H9 (cell line): ENCODE measurements around the gene INPP5A. TPM values are rescaled to one million over a fixed set of nuclear protein-coding genes. Genes with fewer than 3 reads are reported as not detected.

ENCODE experiments used
- DNase-seq: peaks from one replicate; pipeline ENCODE4 v3.0.0-alpha.2; 2017
- H2AFZ ChIP-seq: one replicate; pipeline ENCODE4 v1.6.1; 2013; ENCODE audit warnings: mild to moderate bottlenecking, low read length, control low read depth, moderate library complexity
- H2AK5ac ChIP-seq: 2 replicates; pipeline ENCODE4 v1.6.1; 2013; ENCODE audit warnings: low read length, control low read depth, mixed read lengths; ENCODE audit not compliant: insufficient read length
- H2BK120ac ChIP-seq: one replicate; pipeline ENCODE4 v1.6.1; 2013; ENCODE audit warnings: low read depth, mild to moderate bottlenecking, low read length, control low read depth, inconsistent platforms; ENCODE audit not compliant: poor library complexity, severe bottlenecking
- H2BK12ac ChIP-seq: 2 replicates; pipeline ENCODE4 v1.6.1; 2013; ENCODE audit warnings: low read length, control low read depth, mixed read lengths, low read depth; ENCODE audit not compliant: insufficient read length
- H2BK15ac ChIP-seq: 2 replicates; pipeline ENCODE4 v1.6.1; 2013; ENCODE audit warnings: low read depth, low read length, control low read depth
- H2BK20ac ChIP-seq: one replicate; pipeline ENCODE4 v1.6.1; 2013; ENCODE audit warnings: low read depth, mild to moderate bottlenecking, low read length, control low read depth, inconsistent platforms; ENCODE audit not compliant: poor library complexity, severe bottlenecking
- H2BK5ac ChIP-seq: 2 replicates; pipeline ENCODE4 v1.6.1; 2013; ENCODE audit warnings: low read length, control low read depth, mixed read lengths; ENCODE audit not compliant: insufficient read length
- H3K14ac ChIP-seq: 2 replicates; pipeline ENCODE4 v1.6.1; 2013; ENCODE audit warnings: low read length, control low read depth; ENCODE audit not compliant: insufficient read depth
- H3K18ac ChIP-seq: 2 replicates; pipeline ENCODE4 v1.6.1; 2013; ENCODE audit warnings: low read depth, mild to moderate bottlenecking, mixed read lengths, low read length, control low read depth; ENCODE audit not compliant: insufficient read length
- H3K23ac ChIP-seq: 2 replicates; pipeline ENCODE4 v1.6.1; 2013; ENCODE audit warnings: low read length, control low read depth, mixed read lengths, low read depth; ENCODE audit not compliant: insufficient read length
- H3K23me2 ChIP-seq: 2 replicates; pipeline ENCODE4 v1.6.1; 2013; ENCODE audit warnings: low read depth, mild to moderate bottlenecking, mixed read lengths, low read length, control low read depth; ENCODE audit not compliant: insufficient read length, poor library complexity, severe bottlenecking
- H3K27ac ChIP-seq: 2 replicates; pipeline ENCODE4 v1.5.1; 2013; ENCODE audit warnings: low read length, control low read depth, mixed read lengths, low read depth; ENCODE audit not compliant: insufficient read length
- H3K27me3 ChIP-seq: 2 replicates; pipeline ENCODE4 v1.6.1; 2013; ENCODE audit warnings: low read length, control low read depth, inconsistent platforms; ENCODE audit not compliant: insufficient read depth
- H3K4ac ChIP-seq: 2 replicates; pipeline ENCODE4 v1.6.1; 2013; ENCODE audit warnings: low read depth, mild to moderate bottlenecking, control low read depth, inconsistent platforms, low read length, moderate library complexity
- H3K4me1 ChIP-seq: 2 replicates; pipeline ENCODE4 v1.6.1; 2013; ENCODE audit warnings: low read length, control low read depth, inconsistent platforms; ENCODE audit not compliant: insufficient read depth
- H3K4me2 ChIP-seq: 2 replicates; pipeline ENCODE4 v1.6.1; 2013; ENCODE audit warnings: low read length, control low read depth, mixed read lengths; ENCODE audit not compliant: insufficient read length, insufficient read depth
- H3K56ac ChIP-seq: 2 replicates; pipeline ENCODE4 v1.6.1; 2013; ENCODE audit warnings: low read depth, mild to moderate bottlenecking, mixed read lengths, low read length, control low read depth; ENCODE audit not compliant: insufficient read length
- H3K79me1 ChIP-seq: 2 replicates; pipeline ENCODE4 v1.6.1; 2013; ENCODE audit warnings: low read depth, mild to moderate bottlenecking, moderate library complexity, low read length, control low read depth, inconsistent platforms; ENCODE audit not compliant: insufficient read depth, poor library complexity, severe bottlenecking
- H3K79me2 ChIP-seq: 2 replicates; pipeline ENCODE4 v1.6.1; 2013; ENCODE audit warnings: low read length, control low read depth, inconsistent platforms; ENCODE audit not compliant: insufficient read depth
- H3K9ac ChIP-seq: 2 replicates; pipeline ENCODE4 v1.6.1; 2013; ENCODE audit warnings: low read length, control low read depth, mixed read lengths; ENCODE audit not compliant: insufficient read length; ENCODE audit errors: extremely low read depth
- H3K9me3 ChIP-seq: one replicate; pipeline ENCODE4 v1.6.1; 2013; ENCODE audit warnings: low read depth, low read length, inconsistent platforms; ENCODE audit not compliant: control insufficient read depth
- H3T11ph ChIP-seq: one replicate; pipeline ENCODE4 v1.6.1; 2013; ENCODE audit warnings: mild to moderate bottlenecking, low read length, control low read depth, inconsistent platforms
- H4K20me1 ChIP-seq: one replicate; pipeline ENCODE4 v1.6.1; 2013; ENCODE audit not compliant: control insufficient read depth, insufficient read length, insufficient read depth
- H4K5ac ChIP-seq: 2 replicates; pipeline ENCODE4 v1.6.1; 2013; ENCODE audit warnings: low read depth, mild to moderate bottlenecking, mixed read lengths, low read length, control low read depth; ENCODE audit not compliant: insufficient read length
- H4K8ac ChIP-seq: replicated peaks from 2 replicates; pipeline ENCODE4 v1.6.1; 2013; ENCODE audit warnings: low read length, control low read depth, mixed read lengths, low read depth; ENCODE audit not compliant: insufficient read length
- H4K91ac ChIP-seq: 2 replicates; pipeline ENCODE4 v1.6.1; 2013; ENCODE audit warnings: low read depth, mild to moderate bottlenecking, moderate library complexity, mixed read lengths, low read length, control low read depth; ENCODE audit not compliant: insufficient read length
- H3K27ac Mint-ChIP-seq, 3 experiments: 2 replicates in 2 of 3; 3 replicates in 1 of 3; pipeline ENCODE4 v1.8.0; 2020 to 2021; ENCODE audit warnings: mixed read lengths in 3 of 3, mild to moderate bottlenecking in 1 of 3, moderate library complexity in 1 of 3
- H3K27me3 Mint-ChIP-seq: 2 replicates; pipeline ENCODE4 v1.8.0; 2021; ENCODE audit warnings: low read depth, mild to moderate bottlenecking, moderate library complexity, mixed read lengths
- H3K36me3 Mint-ChIP-seq, 3 experiments: 2 replicates in 2 of 3; 3 replicates in 1 of 3; pipeline ENCODE4 v1.8.0; 2020 to 2021; ENCODE audit warnings: low read depth in 3 of 3, mixed read lengths in 3 of 3; ENCODE audit not compliant: insufficient read depth in 1 of 3
- H3K4me1 Mint-ChIP-seq, 2 experiments: 2 replicates each; pipeline ENCODE4 v1.8.0; 2020; ENCODE audit warnings: mixed read lengths in 2 of 2
- H3K4me3 Mint-ChIP-seq, 2 experiments: 2 replicates in 1 of 2; 3 replicates in 1 of 2; pipeline ENCODE4 v1.8.0; 2020 to 2021; ENCODE audit warnings: mild to moderate bottlenecking in 2 of 2, mixed read lengths in 2 of 2, moderate library complexity in 1 of 2
- H3K9me3 Mint-ChIP-seq, 2 experiments: 2 replicates in 1 of 2; 3 replicates in 1 of 2; pipeline ENCODE4 v1.8.0; 2020; ENCODE audit warnings: mild to moderate bottlenecking in 2 of 2, mixed read lengths in 2 of 2, moderate library complexity in 1 of 2
- CTCF ChIP-seq: fragments of 200-600 bp; sonication (generic); conservative IDR thresholded peaks from 3 replicates; pipeline ENCODE4 v1.8.0; 2021; ENCODE audit warnings: antibody characterized with exemption, mild to moderate bottlenecking
- WGBS: extraction: QIAGEN DNeasy Blood & Tissue Kit; methylation state at CpG from one replicate; pipeline ENCODE4 v1.1.7; 2013; ENCODE audit warnings: missing lambda C conversion rate, low lambda C conversion rate, mixed read lengths; ENCODE audit not compliant: insufficient read length; ENCODE audit errors: extremely low coverage; 5-methylcytosine and 5-hydroxymethylcytosine counted together
- total RNA-seq: library from RNA; stranded (reverse); gene quantifications from 2 replicates; pipeline ENCODE4 v1.2.1, GENCODE V29; 2021

The INPP5A gene
- total RNA-seq, 1 experiment from 2014 or later: 17.7 TPM

GRCh38 chr10:132660385-132660784 is 122.8 kb downstream of the INPP5A start:
- Histone ChIP-seq H3K27me3 (no peaks in the 10 kb centered on the region), H4K91ac (no peak overlapping the region), H3K9me3 (no peaks in the 10 kb centered on the region), H2BK15ac (no peak overlapping the region), H4K8ac (no peak overlapping the region), H3T11ph (no peak overlapping the region), H3K18ac (no peak overlapping the region), H2AK5ac (no peak overlapping the region), H3K14ac (no peak overlapping the region), H2BK12ac (no peak overlapping the region), H4K20me1 (no peaks in the 10 kb centered on the region), H3K4me2 (no peak overlapping the region), H2AFZ (no peak overlapping the region), H3K4me1 (no peaks in the 10 kb centered on the region), H3K4ac (no peak overlapping the region), H3K23me2 (no peaks in the 10 kb centered on the region), H2BK120ac (no peak overlapping the region), H3K9ac (no peak overlapping the region), H3K79me1 (no peaks in the 10 kb centered on the region), H2BK5ac (no peak overlapping the region), H4K5ac (no peak overlapping the region), H3K23ac (no peak overlapping the region), H3K56ac (no peak overlapping the region), H3K27ac (no peak overlapping the region), H2BK20ac (no peak overlapping the region), H3K79me2 (no peaks in the 10 kb centered on the region)
- H3K36me3 Mint-ChIP-seq: peaks cover 0 to 5% (median 2%) of the 10 kb centered on the region in 3 experiments; a peak in 1 of 7 replicates
- no peak for DNase-seq
- no peak for TF ChIP-seq CTCF
- no CpG with 5 or more reads among the region's 3 CpGs for WGBS
- no peaks in the 10 kb centered on the region for H3K27me3 Mint-ChIP-seq
- H3K4me3 Mint-ChIP-seq: no peak overlapping the region
- H3K27ac Mint-ChIP-seq: no peak overlapping the region
- H3K4me1 Mint-ChIP-seq: no peaks in the 10 kb centered on the region
- no peaks in the 10 kb centered on the region; a peak in 1 of 5 replicates for H3K9me3 Mint-ChIP-seq
